SK-MEL-5 (cell line): ENCODE results near the gene APOB. TPM values are rescaled to one million over a fixed set of nuclear protein-coding genes. Genes with fewer than 3 reads are reported as not detected.

ENCODE experiments used
- DNase-seq: peaks from one replicate; pipeline ENCODE4 v3.0.0-alpha.2; 2016; ENCODE audit warnings: low read depth, low spot score
- in situ Hi-C: cut with HindIII; loops from 2 replicates; pipeline ENCODE4 v1.10.0; 2016; ENCODE audit warnings: low sequenced_read_pairs, high pct_unique_total_duplicates, low pct_unique_long_range_greater_than_20kb
- total RNA-seq: library from RNA; depleted of rRNA; stranded (reverse); fragments of >200 nt; shearing (Covaris generic); gene quantifications from 2 replicates; pipeline ENCODE4 v1.2.3, GENCODE V29; 2014

The APOB gene
- total RNA-seq, 1 experiment from 2014 or later = not detected

DNA sequence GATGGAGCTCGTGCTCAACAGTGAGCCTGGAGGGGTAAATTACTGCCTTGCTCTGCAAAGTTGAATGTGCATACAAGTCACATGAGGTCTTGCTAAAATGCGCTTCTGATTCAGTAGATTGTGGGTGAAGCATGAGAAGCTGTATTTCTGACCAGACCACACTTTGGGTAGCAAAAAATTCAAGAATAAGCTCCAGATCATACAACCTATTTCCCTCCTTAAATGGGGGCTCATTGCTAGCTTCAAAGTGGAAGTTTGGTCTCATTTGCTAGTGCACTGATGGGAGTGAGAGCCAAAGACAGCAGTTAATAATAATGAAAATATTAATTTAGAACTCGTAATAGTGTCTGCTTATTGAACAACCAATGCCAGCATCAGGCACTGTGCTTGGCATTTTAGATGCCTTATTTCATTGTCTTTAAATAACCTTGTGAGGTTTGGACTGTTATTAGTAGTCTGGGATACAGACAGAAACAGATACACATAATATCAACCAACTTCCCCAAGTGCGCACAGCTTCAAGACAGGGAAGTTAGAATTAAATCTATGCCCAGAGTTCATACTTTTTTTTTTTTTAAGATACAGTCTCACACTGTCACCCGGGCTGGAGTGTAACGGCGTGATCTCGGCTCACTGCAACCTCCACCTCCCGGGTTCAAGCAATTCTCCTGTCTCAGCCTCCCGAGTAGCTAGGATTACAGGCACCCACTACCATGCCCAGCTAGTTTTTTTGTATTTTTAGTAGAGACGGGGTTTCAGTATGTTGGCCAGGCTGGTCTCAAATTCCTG lies 18.0 kb downstream of the APOB start:
- in situ Hi-C loops = no loop called here
- DNase-seq = no peak

DNA sequence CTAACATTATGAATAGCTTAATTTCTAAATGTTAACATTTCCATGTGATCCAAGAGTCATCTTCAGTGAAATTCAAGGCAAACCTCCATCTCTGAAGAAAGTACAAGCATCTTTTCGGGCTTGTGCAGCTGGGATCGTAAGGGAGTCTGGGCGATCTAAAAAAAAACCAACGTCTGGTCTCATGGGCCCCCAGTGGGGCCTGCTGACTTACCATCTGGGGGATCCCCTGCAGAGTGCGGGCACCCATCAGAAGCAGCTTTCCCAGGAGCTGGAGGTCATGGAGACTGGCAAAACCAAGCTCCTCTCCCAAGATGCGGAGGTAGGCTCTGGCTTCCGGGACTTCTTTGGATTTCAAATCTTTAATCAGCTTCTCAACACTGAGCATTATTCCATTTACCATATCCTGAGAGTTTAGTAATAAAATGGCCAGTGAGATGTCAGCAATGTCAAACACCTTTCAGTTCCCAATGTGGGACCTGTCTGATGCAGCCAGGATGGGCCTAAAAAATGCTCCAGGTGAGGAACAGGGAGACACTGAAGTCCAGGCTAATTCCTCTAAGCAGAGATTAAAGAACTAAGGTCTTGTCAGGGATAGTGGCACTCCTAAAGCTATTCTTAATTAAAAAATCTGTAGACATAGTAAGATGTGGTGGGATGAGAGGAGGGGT lies 19.0 kb downstream of the APOB start:
- in situ Hi-C loops = no loop called here

DNA sequence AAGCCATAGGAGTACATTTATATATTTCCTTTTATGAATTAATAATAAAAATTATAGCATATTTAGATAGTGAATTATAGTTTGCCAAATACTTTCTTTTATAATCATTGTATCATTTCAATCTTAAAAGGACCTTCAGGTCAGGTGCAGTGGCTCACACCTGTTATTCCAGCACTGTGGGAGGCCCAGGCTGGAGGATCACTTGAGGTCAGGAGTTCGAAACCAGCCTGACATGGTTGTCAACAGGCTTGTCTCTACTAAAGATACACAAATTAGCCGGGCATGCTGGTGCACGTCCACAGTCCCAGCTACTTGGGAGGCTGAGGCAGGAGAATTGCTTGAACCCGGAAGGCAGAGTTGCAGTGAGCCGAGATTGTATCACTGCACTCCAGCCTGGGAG lies 19.7 kb downstream of the APOB start:
- in situ Hi-C loops = no loop called here
- no peak for DNase-seq

More for the DNA sequence above, 19.0 kb downstream of the APOB start:
- no peak for DNase-seq

GRCh38 chr2:21023419-21024181 lies 20.3 kb downstream of the APOB start:
- no peak for DNase-seq
- in situ Hi-C loops = no loop called here

GRCh38 chr2:21022792-21023367 lies 21.0 kb downstream of the APOB start:
- in situ Hi-C loops = no loop called here
- DNase-seq = no peak

GRCh38 chr2:21021430-21021829 lies 22.4 kb downstream of the APOB start:
- DNase-seq = no peak
- in situ Hi-C loops = no loop called here

- in situ Hi-C loops = no loop called here
- DNase-seq = no peak
Observed at GRCh38 chr2:21020668-21021288, 23.1 kb downstream of the APOB start.

- in situ Hi-C loops = no loop called here
- no peak for DNase-seq
Observed at GRCh38 chr2:21020031-21020667, 23.7 kb downstream of the APOB start.

DNA sequence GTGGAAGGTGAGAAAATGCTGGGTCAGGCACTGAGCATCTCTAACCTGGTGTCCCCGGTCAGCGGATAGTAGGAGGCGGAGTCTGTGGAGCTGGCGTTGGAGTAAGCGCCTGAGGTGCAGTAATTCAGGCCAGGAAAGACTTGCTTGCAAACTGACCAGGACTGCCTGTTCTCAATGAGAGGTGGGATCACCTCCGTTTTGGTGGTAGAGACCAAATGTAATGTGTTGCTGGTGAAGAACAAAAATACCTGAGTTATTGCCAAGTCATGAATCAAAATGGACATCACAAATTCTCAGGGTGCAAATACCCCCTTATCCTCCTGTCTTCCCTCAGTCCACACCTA lies 24.2 kb downstream of the APOB start:
- in situ Hi-C loops = no loop called here
- DNase-seq = no peak

DNA sequence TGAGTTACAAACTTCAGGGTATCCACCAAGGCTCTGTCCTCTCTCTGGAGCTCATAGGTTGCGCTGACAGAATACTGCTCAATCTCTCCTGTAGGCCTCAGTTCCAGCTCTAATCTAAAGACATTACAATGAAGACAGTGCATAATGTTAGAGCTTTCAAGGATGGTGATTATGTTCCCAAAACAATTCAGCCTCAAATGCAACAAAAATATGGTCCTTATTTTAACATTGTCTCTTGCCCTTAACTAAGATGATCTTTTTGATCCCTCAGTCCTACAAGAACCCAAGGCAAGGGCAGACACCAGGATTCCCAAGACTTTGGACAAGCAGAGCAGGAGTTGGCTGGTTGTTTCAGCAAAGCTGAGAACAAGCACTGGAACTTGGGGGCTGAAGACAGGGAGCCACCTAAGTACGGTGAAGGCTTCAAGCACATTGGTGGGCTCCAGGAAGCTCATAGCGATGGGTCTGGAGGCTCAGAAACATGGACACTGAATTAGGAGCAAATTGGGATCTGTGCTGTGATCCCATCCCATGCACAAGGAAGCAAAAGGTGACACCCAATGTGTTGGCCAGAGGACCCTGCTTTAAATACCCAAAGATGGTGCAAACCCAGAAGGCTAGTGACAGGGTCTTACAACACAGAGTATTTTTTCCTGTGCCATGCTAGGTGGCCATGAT lies 24.7 kb downstream of the APOB start:
- in situ Hi-C loops = no loop called here
- DNase-seq = no peak

DNA sequence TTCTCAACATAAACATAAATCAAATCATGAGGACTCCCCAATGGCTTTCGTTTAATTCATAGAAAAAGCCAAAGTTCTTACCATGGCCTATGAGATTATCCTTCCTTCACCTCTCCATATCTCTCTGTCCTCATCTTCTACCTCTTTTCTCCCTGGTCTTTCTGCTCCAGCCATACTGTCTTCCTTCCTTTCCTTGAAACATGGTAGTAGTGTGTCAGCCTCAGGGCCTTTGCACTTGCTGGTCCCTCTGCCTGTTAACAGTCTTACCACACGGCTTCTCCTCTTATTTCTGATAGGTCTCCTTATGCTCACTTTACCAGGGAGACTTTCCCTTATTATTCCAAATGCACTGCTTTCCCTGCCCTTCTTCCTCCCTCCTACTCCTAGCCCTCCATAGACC lies 25.6 kb downstream of the APOB start:
- in situ Hi-C loops = no loop called here
- DNase-seq = no peak

DNA sequence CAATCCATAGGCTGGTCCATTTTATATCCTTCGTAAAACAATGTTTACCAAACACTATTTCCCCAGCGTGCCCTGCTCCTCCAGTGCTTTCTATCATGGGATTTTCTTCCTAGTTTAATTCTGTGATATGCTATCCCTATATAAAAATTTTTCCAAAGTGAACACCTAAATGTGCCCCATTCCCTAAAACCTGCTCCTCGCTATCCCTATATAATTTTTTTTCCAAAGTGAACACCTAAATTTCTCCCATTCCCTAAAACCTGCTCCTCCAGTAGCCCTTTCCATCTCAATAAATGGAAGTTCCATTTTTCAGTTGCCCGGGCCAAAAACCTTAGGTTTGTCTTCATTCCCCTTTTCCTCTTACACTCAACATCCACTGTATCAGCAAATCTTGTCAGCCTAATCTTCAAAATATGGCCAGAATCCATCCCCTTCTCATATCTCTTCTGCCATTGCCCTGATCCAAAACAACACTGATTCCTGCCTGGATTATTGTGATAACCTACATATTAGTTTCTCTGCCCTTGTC lies 26.1 kb downstream of the APOB start:
- in situ Hi-C loops = no loop called here
- no peak for DNase-seq

GRCh38 chr2:21015281-21015645 lies 28.6 kb downstream of the APOB start:
- in situ Hi-C loops = no loop called here
- DNase-seq = no peak

DNA sequence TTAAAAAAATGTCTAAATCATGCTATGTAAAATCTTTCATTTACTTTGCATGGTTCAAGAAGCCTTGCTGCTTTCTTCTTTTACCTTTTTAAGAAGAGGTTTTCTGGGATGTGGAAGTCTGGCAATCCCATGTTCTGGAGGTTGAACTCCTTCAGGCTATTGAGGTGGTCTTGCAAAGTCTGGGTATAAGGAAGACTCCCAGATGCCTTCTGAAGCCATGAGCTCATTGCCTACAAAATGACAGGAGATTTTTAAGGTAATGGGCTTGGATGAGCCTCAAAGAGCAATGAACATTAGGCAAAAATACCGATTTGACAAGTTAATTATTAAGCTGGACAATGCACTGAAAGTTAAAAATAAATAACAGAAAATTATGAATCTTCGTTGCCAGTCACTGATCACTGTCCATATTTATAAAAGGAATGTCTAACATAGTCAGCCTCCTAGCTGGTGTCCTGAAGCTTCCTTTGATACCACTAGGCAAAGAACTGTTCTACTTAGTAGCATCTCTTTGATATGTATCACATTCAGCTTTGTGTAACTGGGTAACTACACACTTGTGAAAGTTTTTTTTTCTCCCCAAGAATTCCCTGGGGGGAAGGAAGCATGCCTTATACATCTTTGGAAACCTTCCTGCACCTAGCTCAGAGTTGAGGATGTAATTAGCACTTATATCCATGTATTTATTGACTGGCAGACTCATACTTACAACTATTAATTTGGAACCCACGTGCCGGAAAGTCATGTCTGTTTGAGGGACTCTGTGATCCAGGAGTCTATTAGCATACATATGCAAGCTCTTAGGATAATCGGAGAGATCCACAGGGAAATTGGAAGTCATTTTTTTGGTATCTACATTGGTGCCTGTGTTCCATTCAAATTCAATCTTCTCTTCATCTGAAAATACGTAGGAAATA lies 29.3 kb downstream of the APOB start:
- in situ Hi-C loops = no loop called here
- no peak for DNase-seq

- in situ Hi-C loops = no loop called here
- no peak for DNase-seq
Observed at GRCh38 chr2:21013043-21013816, 30.6 kb downstream of the APOB start.
